NCI-H2107 (cell line): ENCODE results near the gene ULK1.
A peak's percentile ranks its signal among the peaks of the same experiment; 100 is the strongest.

Experiments used
- DNase-seq: peaks from one replicate; lab custom pipeline; 2025; lab: John Stamatoyannopoulos, UW

Gene ULK1

GRCh38 chr12:131894313-131894860 lies at the start of gene ULK1:
Gene ULK1, plus strand, starts transcription at chr12:131894622. Its CDS starts 380 bp downstream, at chr12:131895002.
- peak; percentile 90 for DNase-seq

GRCh38 chr12:131844656-131845055 lies 49.8 kb upstream of the ULK1 start:
- no peak for DNase-seq

- DNase-seq, result no peak
Measured at GRCh38 chr12:131845121-131845520, 49.3 kb upstream of the ULK1 start.

GRCh38 chr12:131847456-131847855 lies 47.0 kb upstream of the ULK1 start:
- DNase-seq, result no peak

- no peak for DNase-seq
Measured at GRCh38 chr12:131848753-131849152, 45.7 kb upstream of the ULK1 start.

GRCh38 chr12:131849700-131850553 lies 44.5 kb upstream of the ULK1 start:
- no peak for DNase-seq

- DNase-seq, result no peak
Measured at GRCh38 chr12:131850856-131851559, 43.4 kb upstream of the ULK1 start.

GRCh38 chr12:131851741-131852550 lies 42.5 kb upstream of the ULK1 start:
- DNase-seq, result no peak

GRCh38 chr12:131852551-131853299 lies 41.7 kb upstream of the ULK1 start:
- no peak for DNase-seq

GRCh38 chr12:131853832-131854797 lies 40.3 kb upstream of the ULK1 start:
- DNase-seq, result no peak

- no peak for DNase-seq
Measured at GRCh38 chr12:131854861-131855476, 39.5 kb upstream of the ULK1 start.

GRCh38 chr12:131855521-131856142 lies 38.8 kb upstream of the ULK1 start:
- DNase-seq, result no peak

- no peak for DNase-seq
Measured at GRCh38 chr12:131856366-131857097, 37.9 kb upstream of the ULK1 start.

- DNase-seq, result no peak
Measured at GRCh38 chr12:131857908-131858850, 36.2 kb upstream of the ULK1 start.

- DNase-seq, result peak; percentile 67
Measured at GRCh38 chr12:131860472-131861260, 33.8 kb upstream of the ULK1 start.

- DNase-seq, result no peak
Measured at GRCh38 chr12:131861261-131862083, 33.0 kb upstream of the ULK1 start.
